HG03039 (cell line): ENCODE data around the gene PLXDC2.
"Not testable (repeated sequence)": the region's sequence is repeated elsewhere in the genome, so short reads cannot be mapped to it uniquely, and the experiment has no call there.

ENCODE experiments used
- ATAC-seq: cut with Tn5 transposase; IDR thresholded peaks from one replicate; pipeline ENCODE4 v1.9.1; 2021; ENCODE audit warnings: mild to moderate bottlenecking, moderate library complexity; ENCODE audit not compliant: unreplicated experiment

PLXDC2 gene

GRCh38 chr10:19816411-19817230 is at the start of gene PLXDC2:
Gene PLXDC2, plus strand, starts transcription at chr10:19816432.
- ATAC-seq = no peak

GRCh38 chr10:19767876-19768275 is 48.4 kb upstream of the PLXDC2 start:
- ATAC-seq = no peak

- ATAC-seq = not testable (repeated sequence)
Observed at GRCh38 chr10:19769826-19770225, 46.4 kb upstream of the PLXDC2 start.

- no peak for ATAC-seq
Observed at GRCh38 chr10:19772972-19773371, 43.3 kb upstream of the PLXDC2 start.

GRCh38 chr10:19775296-19775695 is 40.9 kb upstream of the PLXDC2 start:
- no peak for ATAC-seq

GRCh38 chr10:19777806-19778205 is 38.4 kb upstream of the PLXDC2 start:
- no peak for ATAC-seq

- no peak for ATAC-seq
Observed at GRCh38 chr10:19778996-19779395, 37.2 kb upstream of the PLXDC2 start.

- ATAC-seq = no peak
Observed at GRCh38 chr10:19782430-19783089, 33.7 kb upstream of the PLXDC2 start.

- ATAC-seq = no peak
Observed at GRCh38 chr10:19783721-19784120, 32.5 kb upstream of the PLXDC2 start.

GRCh38 chr10:19785366-19785765 is 30.9 kb upstream of the PLXDC2 start:
- no peak for ATAC-seq

GRCh38 chr10:19788075-19788686 is 28.1 kb upstream of the PLXDC2 start:
- no peak for ATAC-seq

GRCh38 chr10:19788902-19789301 is 27.3 kb upstream of the PLXDC2 start:
- ATAC-seq = no peak

GRCh38 chr10:19789607-19790006 is 26.6 kb upstream of the PLXDC2 start:
- no peak for ATAC-seq

GRCh38 chr10:19791032-19791431 is 25.2 kb upstream of the PLXDC2 start:
- ATAC-seq = no peak

GRCh38 chr10:19795684-19796083 is 20.5 kb upstream of the PLXDC2 start:
- no peak for ATAC-seq

- ATAC-seq = no peak
Observed at GRCh38 chr10:19800161-19800560, 16.1 kb upstream of the PLXDC2 start.

GRCh38 chr10:19801369-19801768 is 14.9 kb upstream of the PLXDC2 start:
- no peak for ATAC-seq

GRCh38 chr10:19803676-19804075 is 12.6 kb upstream of the PLXDC2 start:
- no peak for ATAC-seq

- ATAC-seq = no peak
Observed at GRCh38 chr10:19809481-19809880, 6.8 kb upstream of the PLXDC2 start.

- ATAC-seq = no peak
Observed at GRCh38 chr10:19811540-19811939, 4.7 kb upstream of the PLXDC2 start.

GRCh38 chr10:19812976-19813375 is 3.3 kb upstream of the PLXDC2 start:
- ATAC-seq = no peak
